Uterus (tissue), 2 donors: ENCODE results near the gene LMBR1L.

Source experiments
- CTCF ChIP-seq, 4 experiments: fragments of 200-600 bp in 2 of 4; fragments of 450-650 bp in 2 of 4; sonication (generic) in 2 of 4; IDR thresholded peaks; one replicate each; pipeline ENCODE4 v1.5.1; 2016 to 2019; ENCODE audit warnings: antibody characterized with exemption in 4 of 4, mild to moderate bottlenecking in 2 of 4, moderate library complexity in 1 of 4
- POLR2A ChIP-seq, 2 donors: fragments of 450-650 bp; IDR thresholded peaks; one replicate each; pipeline ENCODE4 v1.6.1; 2016; ENCODE audit warnings: antibody characterized with exemption in 2 of 2, mild to moderate bottlenecking in 1 of 2, moderate library complexity in 1 of 2

DNA sequence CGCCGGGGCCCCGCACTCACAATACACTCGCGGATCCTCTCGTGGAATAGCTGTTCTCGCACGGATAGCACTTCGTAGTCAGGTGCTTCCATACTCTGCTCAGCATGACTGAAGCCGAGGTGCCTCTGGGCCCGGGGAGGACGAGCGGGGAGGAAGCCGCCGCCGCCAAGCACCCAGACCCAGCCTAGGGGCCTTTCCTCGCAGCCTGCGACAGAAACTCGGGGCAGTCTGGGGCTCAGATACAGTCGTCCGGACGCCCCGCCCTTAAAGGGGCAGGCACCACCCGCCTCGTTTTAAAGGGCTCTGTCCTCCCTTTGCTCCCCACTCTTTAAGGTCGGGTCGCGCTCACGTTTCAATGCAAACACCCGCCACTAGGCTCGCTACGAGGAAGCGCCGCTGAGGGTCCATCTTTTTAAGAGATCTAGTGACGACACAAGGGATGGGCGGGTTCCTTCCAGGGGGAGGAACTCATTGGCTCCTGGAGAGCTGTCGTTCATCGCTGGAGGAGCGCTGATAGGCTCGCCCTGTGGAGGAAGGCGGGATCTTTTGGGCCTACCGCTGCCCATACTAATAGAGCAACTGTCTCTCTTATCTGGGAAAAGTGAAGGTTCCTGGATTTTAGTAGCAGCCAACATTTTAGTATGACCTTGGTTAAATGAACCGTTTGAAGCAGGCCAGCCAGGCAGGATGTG is at the start of gene LMBR1L:
- TF ChIP-seq CTCF (IDR thresholded peaks at IDR 0.05) (peak; percentile 30 to 81 (median 62)), POLR2A (IDR thresholded peaks at IDR 0.05) (peak; percentile 81 to 98)
